ENCODE measurements around the gene MMP25. TPM values are rescaled to one million over a fixed set of nuclear protein-coding genes. Genes with fewer than 3 reads are reported as not detected.

The MMP25 gene
- total and polyA plus RNA-seq, 4 experiments from 2014 or later = 0.52 to 3.0 (median 1.9) TPM

- ChIA-PET CTCF (ENCODE audit: partially characterized antibody) (interaction anchor here (0.7 to 17.8 kb wide), 20 partner anchors 9 to 73 kb away, joined by 3 to 376 read pairs (median 6); partner anchors contain the start of genes IL32 and ZNF213), POLR2A (ENCODE audit: partially characterized antibody) (interaction anchor here (0.5 to 12.6 kb wide), 18 partner anchors 12 to 79 kb away, joined by 3 to 146 read pairs (median 4); partner anchors contain the start of genes IL32 and ZNF213)
- H3K4me3 ChIP-seq (ENCODE audit: low read length in 2 of 2) = peak overlapping the region in 1 of 2 donors; percentile 49
- H3K27me3 ChIP-seq (ENCODE audit: insufficient read depth, low read length) = no peaks in the 10 kb centered on the region
- peaks cover 53% of the 10 kb centered on the region for H3K4me1 ChIP-seq (ENCODE audit: insufficient read depth, low read length)
- H3K27ac ChIP-seq (ENCODE audit: low read depth, low read length) = no peak overlapping the region
- no peaks in the 10 kb centered on the region for H3K36me3 ChIP-seq (ENCODE audit: insufficient read depth, low read length)
- Mint-ChIP-seq H3K4me3 (peak overlapping the region; percentile 82 to 91 (median 89)), H3K27me3 (no peaks in the 10 kb centered on the region), H3K4me1 (peaks cover 22 to 67% (median 43%) of the 10 kb centered on the region in 4 donors), H3K27ac (peak overlapping the region; percentile 82 to 95 (median 92)), H3K9me3 (no peaks in the 10 kb centered on the region), H3K36me3 (no peaks in the 10 kb centered on the region)
- peak; percentile 51 to 68 (median 60) for DNase-seq
- intact Hi-C loops (cut with micrococcal nuclease) = loop anchor here (1.0 to 2.0 kb wide), 2 partner anchors 42 to 70 kb away; no protein-coding TSS in a partner anchor
- no peaks in the 10 kb centered on the region for H3K9me3 ChIP-seq (ENCODE audit: control insufficient read depth in 1 of 2, low read length in 2 of 2)
Measured at GRCh38 chr16:3101018-3101840, 54.9 kb downstream of the MMP25 start.

GRCh38 chr16:3101841-3102470, 55.6 kb downstream of the MMP25 start:
- peak overlapping the region in 1 of 2 donors; percentile 2 for H3K4me3 ChIP-seq (ENCODE audit: low read length in 2 of 2)
- H3K4me1 Mint-ChIP-seq = peaks cover 22 to 68% (median 43%) of the 10 kb centered on the region in 4 donors
- POLR2A ChIA-PET (ENCODE audit: partially characterized antibody) = interaction anchor here (0.6 to 12.6 kb wide), 14 partner anchors 13 to 181 kb away, joined by 3 to 146 read pairs (median 7); partner anchors contain the start of genes IL32, ZNF213 and ZNF263

GRCh38 chr16:3106205-3106928, 60.0 kb downstream of the MMP25 start:
- Mint-ChIP-seq H3K27me3 (no peaks in the 10 kb centered on the region), H3K27ac (peak overlapping the region; percentile 86 to 95 (median 92)), H3K36me3 (no peaks in the 10 kb centered on the region), H3K4me1 (peaks cover 12 to 41% (median 27%) of the 10 kb centered on the region in 4 donors), H3K9me3 (peaks cover 0 to 1% (median 0%) of the 10 kb centered on the region in 8 donors), H3K4me3 (peak overlapping the region; percentile 78 to 92 (median 88))
- POLR2A ChIA-PET (ENCODE audit: partially characterized antibody) = interaction anchor here (1.0 to 12.6 kb wide), 10 partner anchors 16 to 55 kb away, joined by 3 to 146 read pairs (median 10); partner anchors contain the start of genes IL32 and ZNF213
- no peaks in the 10 kb centered on the region for H3K27me3 ChIP-seq (ENCODE audit: insufficient read depth, low read length)
- H3K27ac ChIP-seq (ENCODE audit: low read depth, low read length) = peak overlapping the region; percentile 82
- intact Hi-C loops (cut with micrococcal nuclease) = loop anchor here (1.0 to 2.0 kb wide), 2 partner anchors 31 to 52 kb away; no protein-coding TSS in a partner anchor
- peak; percentile 87 to 90 (median 88) for DNase-seq
- no peaks in the 10 kb centered on the region for H3K36me3 ChIP-seq (ENCODE audit: insufficient read depth, low read length)
- H3K9me3 ChIP-seq (ENCODE audit: control insufficient read depth in 1 of 2, low read length in 2 of 2) = no peaks in the 10 kb centered on the region
- CTCF ChIA-PET (ENCODE audit: partially characterized antibody) = interaction anchor here (0.6 to 17.8 kb wide), 6 partner anchors 24 to 75 kb away, joined by 3 to 376 read pairs (median 3); partner anchors contain the start of genes IL32 and ZNF213
- H3K4me3 ChIP-seq (ENCODE audit: low read length in 2 of 2) = peak overlapping the region; percentile 38 to 58
- peaks cover 37% of the 10 kb centered on the region for H3K4me1 ChIP-seq (ENCODE audit: insufficient read depth, low read length)

More at GRCh38 chr16:3101841-3102470, 55.6 kb downstream of the MMP25 start:
- Mint-ChIP-seq H3K9me3 (no peaks in the 10 kb centered on the region), H3K4me3 (peak overlapping the region; percentile 82 to 91 (median 89)), H3K27ac (peak overlapping the region; percentile 77 to 92 (median 90)), H3K27me3 (no peaks in the 10 kb centered on the region), H3K36me3 (no peaks in the 10 kb centered on the region)
- H3K4me1 ChIP-seq (ENCODE audit: insufficient read depth, low read length) = peaks cover 54% of the 10 kb centered on the region
- H3K27ac ChIP-seq (ENCODE audit: low read depth, low read length) = no peak overlapping the region
- DNase-seq = peak in 2 of 5 donors; percentile 19 to 29
- H3K36me3 ChIP-seq (ENCODE audit: insufficient read depth, low read length) = no peaks in the 10 kb centered on the region
- no peaks in the 10 kb centered on the region for H3K9me3 ChIP-seq (ENCODE audit: control insufficient read depth in 1 of 2, low read length in 2 of 2)
- intact Hi-C loops (cut with micrococcal nuclease) = loop anchor here (1.0 to 2.0 kb wide), 2 partner anchors 43 to 71 kb away; no protein-coding TSS in a partner anchor
- CTCF ChIA-PET (ENCODE audit: partially characterized antibody) = interaction anchor here (0.7 to 17.8 kb wide), 20 partner anchors 9 to 188 kb away, joined by 3 to 376 read pairs (median 4); partner anchors contain the start of genes IL32 and ZNF213
- H3K27me3 ChIP-seq (ENCODE audit: insufficient read depth, low read length) = no peaks in the 10 kb centered on the region

Other genes starting within 250 kb of the MMP25 start
- gene PRSS41, start 248.1 kb upstream of the MMP25 start, total RNA-seq = not detected
- gene PRSS41, start 248.1 kb upstream of the MMP25 start, polyA plus RNA-seq = not detected
- gene PRSS21, start 229.3 kb upstream of the MMP25 start, total RNA-seq = 1 to 10 TPM in 1 of 2 experiments, under 1 TPM in 1; 0.96 to 2.6 TPM
- gene PRSS21, start 229.3 kb upstream of the MMP25 start, polyA plus RNA-seq = 10 to 100 TPM in 1 of 2 donors, 1 to 10 TPM in 1; 6.2 to 11.5 TPM
- not detected for gene ZG16B, start 216.3 kb upstream of the MMP25 start, total RNA-seq
- under 1 TPM in 1 of 2 donors, not detected in 1; 0.79 TPM for gene ZG16B, start 216.3 kb upstream of the MMP25 start, polyA plus RNA-seq
- under 1 TPM in 1 of 2 experiments, not detected in 1; 0.39 TPM for gene PRSS22, start 188.4 kb upstream of the MMP25 start, total RNA-seq
- under 1 TPM in 1 of 2 donors, not detected in 1; 0.42 TPM for gene PRSS22, start 188.4 kb upstream of the MMP25 start, polyA plus RNA-seq
- gene FLYWCH2, start 163.3 kb upstream of the MMP25 start, total RNA-seq = 10 to 100 TPM; 24.1 to 27.1 TPM
- gene FLYWCH2, start 163.3 kb upstream of the MMP25 start, polyA plus RNA-seq = 10 to 100 TPM; 21.1 to 23.3 TPM
- gene FLYWCH1, start 134.6 kb upstream of the MMP25 start, total RNA-seq = 100 to 1,000 TPM; 121 to 123 TPM
- 10 to 100 TPM in 1 of 2 donors, 1 to 10 TPM in 1; 7.1 to 21.2 TPM for gene FLYWCH1, start 134.6 kb upstream of the MMP25 start, polyA plus RNA-seq
- not detected for gene KREMEN2, start 82.3 kb upstream of the MMP25 start, total RNA-seq
- not detected for gene KREMEN2, start 82.3 kb upstream of the MMP25 start, polyA plus RNA-seq
- gene PAQR4, start 77.2 kb upstream of the MMP25 start, total RNA-seq = 1 to 10 TPM; 1.5 to 1.7 TPM
- under 1 TPM; 0.77 to 0.81 TPM for gene PAQR4, start 77.2 kb upstream of the MMP25 start, polyA plus RNA-seq
- under 1 TPM in 1 of 2 experiments, not detected in 1; 0.79 TPM for gene PKMYT1, start 66.1 kb upstream of the MMP25 start, total RNA-seq
- not detected for gene PKMYT1, start 66.1 kb upstream of the MMP25 start, polyA plus RNA-seq
- not detected for gene CLDN9, start 33.6 kb upstream of the MMP25 start, total RNA-seq
- gene CLDN9, start 33.6 kb upstream of the MMP25 start, polyA plus RNA-seq = not detected
- not detected for gene CLDN6, start 28.4 kb upstream of the MMP25 start, total RNA-seq
- not detected for gene CLDN6, start 28.4 kb upstream of the MMP25 start, polyA plus RNA-seq
- 1 to 10 TPM in 1 of 2 experiments, under 1 TPM in 1; 0.73 to 1.0 TPM for gene TNFRSF12A, start 26.2 kb upstream of the MMP25 start, total RNA-seq
- under 1 TPM; 0.33 to 0.44 TPM for gene TNFRSF12A, start 26.2 kb upstream of the MMP25 start, polyA plus RNA-seq
- gene HCFC1R1, start 22.6 kb upstream of the MMP25 start, total RNA-seq = 10 to 100 TPM; 16.0 to 18.0 TPM
- 10 to 100 TPM; 18.5 to 23.8 TPM for gene HCFC1R1, start 22.6 kb upstream of the MMP25 start, polyA plus RNA-seq
- gene THOC6, start 22.5 kb upstream of the MMP25 start, total RNA-seq = 10 to 100 TPM; 18.4 to 22.5 TPM
- 10 to 100 TPM; 41.4 to 48.8 TPM for gene THOC6, start 22.5 kb upstream of the MMP25 start, polyA plus RNA-seq
- not detected for gene BICDL2, start 9.6 kb upstream of the MMP25 start, total RNA-seq
- gene BICDL2, start 9.6 kb upstream of the MMP25 start, polyA plus RNA-seq = not detected
- gene IL32, start 19.1 kb downstream of the MMP25 start, total RNA-seq = 100 to 1,000 TPM; 752 to 810 TPM
- 1,000 to 10,000 TPM; 3,111 to 3,174 TPM for gene IL32, start 19.1 kb downstream of the MMP25 start, polyA plus RNA-seq
- under 1 TPM in 1 of 2 experiments, not detected in 1; 0.15 TPM for gene ZSCAN10, start 52.7 kb downstream of the MMP25 start, total RNA-seq
- not detected for gene ZSCAN10, start 52.7 kb downstream of the MMP25 start, polyA plus RNA-seq
- gene ZNF205, start 66.0 kb downstream of the MMP25 start, total RNA-seq = not detected
- gene ZNF205, start 66.0 kb downstream of the MMP25 start, polyA plus RNA-seq = under 1 TPM in 1 of 2 donors, not detected in 1; 0.20 TPM
- gene ZNF213, start 88.5 kb downstream of the MMP25 start, total RNA-seq = 10 to 100 TPM; 14.1 to 14.5 TPM
- gene ZNF213, start 88.5 kb downstream of the MMP25 start, polyA plus RNA-seq = 1 to 10 TPM in 1 of 2 donors, under 1 TPM in 1; 0.67 to 3.2 TPM
- under 1 TPM; 0.49 to 0.97 TPM for gene OR1F1, start 141.6 kb downstream of the MMP25 start, total RNA-seq
- not detected for gene OR1F1, start 141.6 kb downstream of the MMP25 start, polyA plus RNA-seq
- 10 to 100 TPM; 27.7 to 29.2 TPM for gene ZNF200, start 188.6 kb downstream of the MMP25 start, total RNA-seq
- gene ZNF200, start 188.6 kb downstream of the MMP25 start, polyA plus RNA-seq = 10 to 100 TPM in 1 of 2 donors, 1 to 10 TPM in 1; 6.7 to 11.6 TPM
- under 1 TPM; 0.35 to 0.42 TPM for gene MEFV, start 210.1 kb downstream of the MMP25 start, total RNA-seq
- gene MEFV, start 210.1 kb downstream of the MMP25 start, polyA plus RNA-seq = under 1 TPM in 1 of 2 donors, not detected in 1; 0.05 TPM
- gene ZNF263, start 236.9 kb downstream of the MMP25 start, total RNA-seq = 10 to 100 TPM; 44.0 to 45.1 TPM
- gene ZNF263, start 236.9 kb downstream of the MMP25 start, polyA plus RNA-seq = 10 to 100 TPM; 29.3 to 37.8 TPM

Data from CD4-positive, alpha-beta memory T cell (primary cell).